Ramos (cell line): ENCODE data around the gene ME2.

Source experiments
- in situ Hi-C: fragments of 300-500 bp; cut with MboI; formaldehyde crosslinking; loops from one replicate; pipeline ENCODE4 v1.14.3; 2022; ENCODE audit warnings: low sequenced_read_pairs; ENCODE audit not compliant: unreplicated experiment

Gene ME2

DNA sequence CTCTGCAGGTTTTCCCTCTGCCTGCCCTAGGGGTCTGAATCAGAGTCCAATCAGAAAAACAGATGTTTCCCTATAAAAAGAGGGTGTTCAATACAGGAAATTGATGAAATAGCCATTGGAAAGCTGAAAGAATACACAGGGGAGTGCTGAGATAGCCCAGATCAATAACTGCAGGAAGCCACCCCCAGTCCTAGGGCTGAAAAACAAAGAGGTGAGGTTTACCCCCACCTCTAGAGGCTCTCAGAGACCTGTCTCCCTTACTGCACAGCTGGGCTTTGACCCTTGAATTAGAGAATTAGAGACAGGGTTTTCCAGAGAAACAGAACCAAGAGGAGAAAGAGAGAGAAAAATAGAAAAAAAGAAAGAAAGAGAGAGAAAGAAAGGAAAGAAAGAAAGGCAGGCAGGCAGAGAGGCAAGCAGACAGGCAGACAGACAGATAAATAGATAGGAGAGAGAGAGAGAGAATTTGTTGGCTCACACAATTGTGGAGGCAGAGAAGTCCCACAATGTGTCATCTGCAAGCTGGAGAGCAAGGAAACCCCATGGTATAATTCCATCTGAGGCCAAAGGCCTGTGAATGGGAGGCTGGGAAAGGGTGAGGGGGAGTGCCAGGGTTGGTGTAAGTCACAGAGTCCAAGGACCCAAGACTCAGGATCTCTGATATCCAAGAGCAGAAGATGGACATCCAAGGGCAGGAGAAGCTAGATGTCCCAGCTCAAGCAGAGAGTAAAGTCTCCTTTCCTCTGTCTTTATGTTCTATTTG lies 18.9 kb upstream of the ME2 start:
- in situ Hi-C loops: loop anchor here (10.0 kb wide), 1 partner anchor 65 kb away; no protein-coding TSS in a partner anchor

DNA sequence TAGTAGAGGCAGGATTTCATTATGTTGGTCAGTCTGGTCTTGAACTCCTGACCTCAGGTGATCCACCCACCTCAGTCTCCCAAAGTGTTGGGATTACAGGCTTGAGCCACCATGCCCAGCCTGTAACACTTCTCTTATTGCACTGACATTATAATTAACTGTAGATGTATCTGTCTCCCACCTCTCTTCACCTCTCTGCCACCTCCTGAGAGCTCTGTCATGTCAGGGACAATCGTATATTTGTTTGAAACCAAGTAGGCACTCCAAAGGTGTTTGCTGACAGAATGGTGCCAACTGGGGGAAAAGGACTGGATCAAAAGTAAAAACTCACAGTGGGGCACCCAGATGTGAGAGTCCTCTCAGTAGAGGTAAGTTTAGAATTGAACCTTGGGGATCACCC lies 17.3 kb upstream of the ME2 start:
- in situ Hi-C loops: no loop called here

DNA sequence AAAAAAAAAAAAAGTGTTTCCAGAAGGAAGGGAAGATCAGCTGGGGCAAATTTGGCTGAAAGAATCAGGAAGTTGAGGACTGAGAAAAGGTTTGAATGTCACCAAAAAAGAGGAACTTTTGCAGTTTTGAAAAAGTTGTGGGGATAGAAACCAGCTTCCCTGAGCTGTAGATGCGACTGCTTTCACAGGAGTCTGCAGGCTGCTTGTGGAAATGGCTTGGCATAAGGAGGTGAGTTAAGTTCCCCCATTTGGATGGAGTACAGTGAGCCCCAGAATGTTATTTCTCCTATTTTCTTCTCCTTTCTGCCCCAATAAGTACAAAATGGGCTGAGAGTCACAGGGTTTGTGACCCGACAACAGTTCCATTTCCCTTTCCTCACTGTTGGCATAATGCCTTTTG lies 16.5 kb upstream of the ME2 start:
- in situ Hi-C loops: no loop called here

DNA sequence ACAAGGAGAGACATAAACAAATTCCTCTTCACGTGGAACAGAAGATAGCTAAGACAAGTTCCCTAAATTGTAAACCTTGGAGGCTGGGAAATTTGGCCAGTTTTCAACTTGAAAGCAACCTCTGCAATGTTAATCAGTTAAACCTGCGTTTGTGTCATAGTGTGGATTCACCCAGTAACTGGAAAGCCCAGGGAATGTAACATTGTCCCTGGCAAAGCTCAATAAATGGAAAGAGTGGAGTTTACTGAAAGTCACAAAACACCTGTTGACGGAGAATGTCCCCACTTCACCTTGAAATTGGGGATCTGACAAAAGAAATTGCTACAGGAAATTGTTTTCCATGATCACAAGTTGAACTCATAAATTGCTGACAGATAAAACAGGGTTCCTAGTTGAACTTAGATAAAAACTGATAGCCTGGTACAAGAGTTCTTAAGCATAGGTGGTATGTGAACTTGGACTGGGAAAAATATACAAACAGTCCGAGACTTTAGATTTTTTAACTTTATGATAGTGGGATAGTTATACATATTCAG lies 15.0 kb upstream of the ME2 start:
- in situ Hi-C loops: no loop called here

DNA sequence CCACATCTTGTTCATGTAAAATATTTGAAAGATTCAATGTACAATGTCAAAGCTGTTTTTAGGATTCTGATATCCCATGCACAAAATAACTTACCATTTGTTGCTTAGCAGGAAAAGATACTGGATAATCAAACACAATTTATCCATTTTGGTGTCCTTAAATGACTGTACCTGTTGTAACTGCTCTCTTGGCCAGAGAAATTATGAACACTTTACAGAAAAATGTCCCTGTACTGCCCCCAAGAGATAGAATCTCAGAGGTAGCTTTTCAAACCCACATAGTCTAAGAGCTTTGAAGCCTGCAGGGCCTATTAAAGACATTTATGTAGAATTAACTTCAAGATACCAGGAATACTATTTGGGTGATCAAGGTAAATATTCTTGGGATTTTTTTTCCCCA lies 12.2 kb upstream of the ME2 start:
- in situ Hi-C loops: no loop called here

DNA sequence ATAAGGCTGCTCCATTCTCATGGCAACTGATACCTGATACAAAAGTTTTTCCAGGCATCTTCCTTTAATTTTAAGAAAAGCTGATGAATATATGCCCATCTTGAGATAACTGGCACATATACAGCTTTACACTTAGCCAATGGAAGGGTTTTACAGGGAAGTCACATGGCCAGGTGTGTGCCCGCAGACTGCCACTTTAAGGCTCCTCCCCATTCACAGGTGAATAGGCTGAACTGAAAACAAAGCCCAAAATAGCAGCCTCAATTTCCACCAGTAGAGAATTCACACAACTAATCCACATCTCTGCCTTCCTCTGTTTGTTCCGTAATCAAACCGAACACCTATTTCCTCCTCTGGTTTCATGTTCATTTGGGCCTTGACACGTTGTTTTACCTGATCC lies 9.8 kb upstream of the ME2 start:
- in situ Hi-C loops: no loop called here

DNA sequence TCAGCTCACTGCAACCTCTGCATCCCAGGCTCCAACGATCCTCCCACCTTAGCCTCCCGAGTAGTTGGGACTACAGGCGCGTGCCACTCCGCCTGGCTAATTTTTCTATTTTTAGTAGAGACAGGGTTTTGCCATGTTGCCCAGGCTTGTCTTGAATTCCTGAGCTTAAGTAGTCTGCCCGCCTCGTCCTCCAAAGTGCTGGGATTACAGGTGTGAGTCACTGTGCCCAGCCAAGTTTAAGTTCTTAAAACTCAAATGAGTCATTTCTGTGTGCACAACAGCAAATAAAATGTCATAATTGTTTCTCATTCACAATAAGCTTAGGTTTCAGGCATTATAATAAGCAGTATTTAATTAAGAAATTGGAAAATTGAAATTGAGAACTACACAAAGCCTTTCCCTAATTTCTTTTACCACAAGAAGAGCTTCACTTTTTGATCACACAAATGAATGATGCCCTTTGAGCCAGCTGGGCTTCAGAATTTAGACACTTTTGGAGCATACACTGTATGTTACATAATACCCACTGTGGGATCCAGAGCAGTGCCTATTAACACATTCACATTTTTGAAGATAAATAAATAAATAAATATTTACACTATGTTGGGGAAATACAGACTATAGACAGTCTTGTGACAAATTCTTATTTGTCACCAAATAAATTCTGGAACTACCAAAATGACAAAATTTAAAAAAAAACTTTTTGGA lies 8.6 kb upstream of the ME2 start:
- in situ Hi-C loops: no loop called here

DNA sequence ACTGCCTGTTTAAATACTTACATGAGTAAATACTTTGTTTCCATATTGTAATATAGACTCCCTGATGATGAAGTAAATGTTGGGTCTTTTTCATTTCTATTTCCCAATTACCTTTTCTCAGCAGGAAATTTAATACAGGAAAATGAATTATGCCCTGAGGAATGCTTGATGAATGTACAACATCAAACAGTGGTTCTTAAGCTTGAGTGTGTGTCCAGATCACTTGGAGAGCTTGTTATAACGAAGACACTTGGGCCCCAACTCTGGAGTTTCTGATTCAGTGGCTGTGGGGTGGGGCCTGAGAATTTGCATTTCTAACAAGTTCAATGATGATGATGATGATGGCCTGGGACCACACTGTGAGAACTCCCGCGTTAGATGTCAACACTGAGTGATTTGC lies 7.1 kb upstream of the ME2 start:
- in situ Hi-C loops: no loop called here

DNA sequence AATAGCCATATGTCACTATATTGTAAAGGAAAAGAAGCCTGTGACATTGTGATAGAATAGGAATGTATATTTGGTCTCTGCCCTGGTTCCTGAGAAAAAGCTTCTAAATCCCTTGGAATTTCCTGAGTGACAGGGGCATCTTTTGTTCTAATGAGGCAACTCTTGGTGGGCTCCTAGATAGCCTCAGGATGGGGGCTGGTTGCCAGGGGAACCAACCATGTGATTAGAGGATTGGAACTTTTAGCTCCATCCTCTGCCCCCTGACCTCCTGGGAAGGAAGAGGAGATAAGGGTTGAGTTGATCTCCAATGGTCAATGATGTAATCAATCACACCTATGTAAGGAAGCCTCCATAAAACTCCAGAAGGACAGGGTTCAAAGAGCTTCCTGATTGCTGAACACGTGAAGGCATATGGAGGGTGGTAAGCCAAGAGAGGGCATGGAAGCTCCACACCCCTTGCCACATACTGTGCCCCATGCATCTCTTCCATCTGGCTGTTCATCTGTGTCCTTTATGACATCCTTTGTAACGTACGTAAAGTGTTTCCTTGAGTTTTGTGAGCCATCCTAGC lies 2.9 kb upstream of the ME2 start:
- in situ Hi-C loops: loop anchor here (25.0 kb wide), 1 partner anchor 589 kb away; the partner anchor contains the start of genes CXXC1 and MBD1

DNA sequence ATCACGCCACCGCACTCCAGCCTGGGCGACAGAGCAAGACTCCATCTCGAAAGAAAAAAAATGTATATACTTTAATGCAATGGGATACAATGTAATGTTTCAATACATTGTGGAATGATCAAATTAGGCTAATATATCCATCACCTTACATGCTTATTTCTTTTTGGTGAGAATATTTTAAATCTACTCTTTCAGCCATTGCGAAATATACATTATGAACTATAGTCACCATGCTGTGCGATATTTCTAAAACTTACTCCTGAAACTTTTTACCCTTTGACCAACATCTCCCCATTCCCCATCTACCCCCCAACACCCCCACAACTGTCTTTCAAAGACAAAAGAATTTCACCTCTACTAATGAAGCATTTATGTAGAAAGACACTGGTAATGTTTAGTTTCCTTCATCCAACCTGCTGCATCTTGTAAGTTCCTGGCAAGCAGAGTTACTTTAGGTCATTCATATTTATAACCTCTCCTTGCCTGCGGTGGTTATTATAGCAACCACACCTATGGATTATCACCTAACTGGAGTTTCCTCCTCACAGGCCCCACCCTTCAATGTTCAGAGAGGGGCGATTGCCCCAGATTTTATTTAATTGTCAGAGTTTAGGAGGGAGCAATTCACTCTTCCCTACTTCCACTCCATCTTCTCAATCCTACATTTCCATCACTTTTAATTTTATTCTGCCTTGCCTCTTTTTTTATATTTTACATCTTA lies 1.2 kb upstream of the ME2 start:
- in situ Hi-C loops: loop anchor here (25.0 kb wide), 1 partner anchor 590 kb away; the partner anchor contains the start of genes CXXC1 and MBD1

DNA sequence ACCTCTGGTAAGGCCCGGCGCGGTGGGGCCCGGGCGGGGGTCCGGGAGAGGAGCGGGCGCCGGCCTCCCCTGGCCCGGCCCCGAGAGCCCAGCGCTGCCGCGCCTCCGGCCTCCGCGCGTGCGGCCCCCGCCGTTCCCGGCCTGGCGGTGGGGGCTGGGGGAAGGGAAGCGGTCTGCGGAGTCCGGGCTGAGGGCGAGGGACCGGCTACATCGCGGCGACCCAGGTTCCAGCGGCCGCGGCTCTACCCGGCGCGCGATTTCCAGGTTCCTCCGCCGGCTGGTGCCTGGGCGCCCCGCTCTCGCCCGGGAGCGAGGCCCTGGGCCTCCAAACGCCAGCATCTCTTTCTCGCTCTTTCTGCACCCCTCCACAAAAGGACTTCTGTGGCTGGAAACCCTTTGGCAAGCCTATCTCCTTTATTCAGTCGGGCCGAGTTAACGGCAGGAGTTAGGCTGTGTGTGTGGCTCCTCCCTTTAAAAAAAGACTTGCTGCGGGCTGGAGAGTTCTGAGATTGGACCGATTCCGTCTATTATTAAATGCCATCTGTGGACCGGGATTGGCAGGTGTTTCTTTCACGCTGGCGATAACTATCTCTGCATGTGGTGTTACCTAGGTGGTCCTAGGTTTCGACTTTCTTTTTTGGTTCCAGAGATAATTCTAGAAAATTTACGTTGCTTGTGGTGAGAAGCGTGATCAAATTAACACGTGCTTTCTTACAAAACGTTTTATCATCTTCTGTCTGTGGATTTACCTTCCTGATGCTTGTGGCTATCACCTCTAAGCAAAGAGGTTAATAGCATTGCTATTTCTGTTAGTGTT lies 592 bp downstream of the ME2 start:
- in situ Hi-C loops: loop anchor here (25.0 kb wide), 1 partner anchor 592 kb away; the partner anchor contains the start of genes CXXC1 and MBD1

DNA sequence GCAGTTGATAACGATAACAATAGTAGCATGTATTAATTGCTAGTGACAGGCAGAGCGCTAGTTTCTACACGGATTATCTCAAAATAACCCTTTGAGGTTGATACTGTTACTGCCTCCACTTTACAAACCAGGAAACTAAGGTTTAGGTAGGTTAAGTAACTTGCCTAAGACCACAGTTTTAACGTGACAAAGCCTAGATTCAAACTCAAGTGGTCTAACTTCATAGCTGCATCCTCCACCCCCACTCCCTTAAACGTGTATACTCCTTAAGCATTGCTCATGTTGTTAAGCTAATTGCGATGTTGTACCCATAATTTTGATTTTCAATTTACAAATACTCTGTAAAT lies 1.2 kb downstream of the ME2 start:
- in situ Hi-C loops: loop anchor here (25.0 kb wide), 1 partner anchor 593 kb away; the partner anchor contains the start of genes CXXC1 and MBD1

DNA sequence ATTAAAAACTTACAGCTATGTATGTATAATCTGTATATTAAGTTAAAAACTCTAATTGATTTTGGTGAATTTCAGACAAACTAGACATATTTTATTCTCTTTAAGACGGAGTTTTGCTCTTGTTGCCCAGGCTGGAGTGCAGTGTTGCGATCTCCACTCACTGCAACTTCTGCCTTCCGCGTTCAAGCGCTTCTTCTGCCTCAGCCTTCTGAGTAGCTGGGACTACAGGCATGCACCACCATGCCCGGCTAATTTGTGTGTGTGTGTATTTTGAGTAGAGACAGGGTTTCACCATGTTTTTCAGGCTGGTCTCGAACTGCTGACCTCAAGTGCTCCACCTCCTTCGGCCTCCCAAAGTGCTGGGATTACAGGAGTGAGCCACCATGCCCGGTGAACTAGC lies 2.0 kb downstream of the ME2 start:
- in situ Hi-C loops: loop anchor here (25.0 kb wide), 1 partner anchor 594 kb away; the partner anchor contains the start of genes CXXC1 and MBD1

DNA sequence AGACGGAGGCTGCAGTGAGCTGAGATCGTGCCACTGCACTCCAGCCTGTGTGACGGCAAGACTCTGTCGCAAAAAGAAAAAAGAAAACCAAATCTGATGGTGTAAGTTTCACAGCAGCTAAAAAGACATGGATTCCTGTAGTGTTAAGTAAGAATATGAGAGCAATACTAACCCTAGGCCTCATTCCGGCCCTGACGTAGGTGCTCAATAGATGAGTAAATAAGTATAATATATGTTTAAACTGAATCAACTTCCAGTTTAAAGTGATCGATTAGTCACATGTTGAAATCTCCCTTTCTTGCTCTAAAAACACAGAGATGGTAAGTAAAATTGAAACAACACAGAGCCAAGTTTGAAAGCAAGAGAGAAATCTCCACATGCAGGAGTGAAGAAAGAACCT lies 8.0 kb downstream of the ME2 start:
- in situ Hi-C loops: loop anchor here (25.0 kb wide), 1 partner anchor 600 kb away; the partner anchor contains the start of genes CXXC1 and MBD1

DNA sequence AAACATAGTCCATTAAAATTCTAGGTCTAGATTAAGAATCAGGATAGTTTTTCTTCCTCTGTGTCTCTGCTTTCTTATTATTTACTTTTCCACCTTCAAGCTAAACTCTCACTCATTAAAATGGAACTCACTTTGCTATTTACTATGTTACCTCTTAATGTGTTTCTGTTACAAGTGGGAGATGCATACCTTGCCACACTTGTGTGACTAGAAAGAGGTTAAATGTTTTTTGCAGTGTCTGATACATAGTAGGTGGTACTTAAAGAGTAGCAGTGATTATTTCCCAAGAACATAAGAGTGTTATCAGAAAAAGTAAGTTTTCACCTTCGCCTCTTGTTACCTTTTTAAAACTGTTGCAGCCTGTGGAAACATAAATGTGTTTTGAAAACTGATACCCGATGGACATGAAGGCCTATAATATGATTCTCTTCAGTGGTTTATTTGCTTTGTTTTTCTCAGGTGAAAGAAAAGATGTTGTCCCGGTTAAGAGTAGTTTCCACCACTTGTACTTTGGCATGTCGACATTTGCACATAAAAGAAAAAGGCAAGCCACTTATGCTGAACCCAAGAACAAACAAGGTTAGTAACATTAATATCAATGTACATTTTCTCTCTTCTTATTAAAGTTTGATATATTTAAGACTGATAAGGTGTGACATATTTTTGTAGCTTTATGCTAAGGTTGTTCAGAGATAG lies 16.6 kb downstream of the ME2 start:
- in situ Hi-C loops: loop anchor here (25.0 kb wide), 1 partner anchor 608 kb away; the partner anchor contains the start of genes CXXC1 and MBD1

DNA sequence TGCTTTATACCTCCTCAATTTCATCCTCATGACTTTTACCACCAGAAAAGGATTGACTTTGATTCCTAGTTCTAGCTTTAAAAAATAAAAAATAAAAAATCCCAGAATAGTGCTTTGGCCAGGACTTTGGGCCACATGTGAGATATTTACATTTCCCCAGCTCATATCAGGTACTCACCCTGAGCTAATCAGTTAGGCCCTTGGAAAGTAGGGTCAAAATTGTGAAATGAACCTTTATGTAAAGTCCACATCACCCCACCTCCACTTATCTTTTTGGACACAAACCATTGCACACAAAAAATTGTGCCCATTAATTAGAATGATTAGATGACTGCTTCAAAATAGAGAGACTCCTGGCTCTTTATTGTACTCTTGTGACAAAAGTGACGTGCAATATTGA lies 17.2 kb downstream of the ME2 start:
- in situ Hi-C loops: loop anchor here (25.0 kb wide), 1 partner anchor 609 kb away; the partner anchor contains the start of genes CXXC1 and MBD1

DNA sequence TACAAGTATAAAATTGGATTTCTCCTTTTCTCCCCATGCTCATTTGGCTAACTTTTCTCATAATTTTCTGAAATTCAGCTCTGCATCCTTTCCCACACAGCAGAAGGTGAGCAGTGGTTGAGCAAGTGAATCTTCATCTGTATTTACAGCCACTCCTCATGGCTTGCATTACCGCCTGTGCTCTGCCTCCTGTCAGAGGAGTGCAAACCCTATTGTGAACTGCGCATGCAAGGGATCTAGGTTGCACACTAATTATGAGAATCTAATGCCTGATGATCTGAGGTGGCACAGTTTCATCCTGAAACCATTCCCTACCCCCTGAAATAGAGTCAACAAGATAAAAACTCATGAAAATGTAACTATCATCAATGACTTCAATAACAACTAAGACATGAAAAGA lies 20.0 kb downstream of the ME2 start:
- in situ Hi-C loops: loop anchor here (25.0 kb wide), 1 partner anchor 612 kb away; the partner anchor contains the start of genes CXXC1 and MBD1

DNA sequence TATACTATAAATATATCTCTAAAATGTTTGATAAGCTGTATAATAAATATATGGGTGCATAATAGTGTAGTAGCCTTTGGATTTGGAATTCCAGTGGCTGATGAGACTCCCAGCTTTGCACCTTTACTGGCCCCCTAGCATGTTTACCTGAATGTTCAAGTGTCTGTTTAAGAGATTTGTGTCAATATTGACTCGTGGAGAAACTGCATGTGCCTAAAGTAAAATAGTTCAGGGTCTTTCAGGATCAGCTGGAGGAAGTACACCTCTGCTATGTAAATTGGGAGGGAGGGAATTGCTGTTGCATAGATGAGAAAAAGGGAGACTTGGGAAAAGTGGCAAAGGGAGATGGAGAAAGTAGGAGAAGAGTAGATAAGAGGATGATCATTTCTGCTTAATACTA lies 23.9 kb downstream of the ME2 start:
- in situ Hi-C loops: no loop called here

DNA sequence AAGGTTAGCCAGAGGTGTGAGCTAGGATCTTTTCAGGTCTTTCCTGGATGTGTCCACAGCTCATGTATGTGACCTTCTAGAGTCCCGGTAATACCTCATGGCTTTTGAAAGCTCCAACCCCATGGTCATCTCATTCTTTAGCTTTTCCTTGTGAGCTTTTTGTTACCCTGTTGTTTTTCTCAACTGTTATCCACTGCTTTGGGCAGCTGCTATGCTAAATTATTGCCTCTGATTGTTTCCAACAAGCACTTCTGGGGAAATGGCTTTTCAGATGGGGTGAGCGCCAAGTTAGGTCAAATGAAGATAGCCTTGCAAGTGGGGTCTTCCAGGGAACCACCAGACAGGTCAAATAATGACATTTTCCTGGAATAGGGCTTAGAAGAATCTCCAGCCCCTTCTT lies 27.9 kb downstream of the ME2 start:
- in situ Hi-C loops: no loop called here
